GM23338 (cell line): ENCODE measurements around the gene SUPT5H. TPM values are rescaled to one million over a fixed set of nuclear protein-coding genes. Genes with fewer than 3 reads are reported as not detected.

Experiments used
- ATAC-seq: fragments of 200-7000 bp; cut with Tn5 transposase; 3 replicates; pipeline ENCODE4 v1.9.1; 2020
- DNase-seq: peaks from one replicate; pipeline ENCODE4 v3.0.0-alpha.2; 2015; ENCODE audit warnings: low spot score
- H2AFZ ChIP-seq: fragments of 200-600 bp; sonication (generic); 2 replicates; pipeline ENCODE4 v1.8.0; 2016; ENCODE audit warnings: antibody characterized with exemption, mild to moderate bottlenecking, moderate library complexity
- H3F3A ChIP-seq: fragments of 200-600 bp; sonication (generic); replicated peaks from 2 replicates; pipeline ENCODE4 v1.8.0; 2017; ENCODE audit warnings: antibody characterized with exemption, mixed run types, low read depth
- H3K27ac ChIP-seq: fragments of 200-600 bp; sonication (generic); 2 replicates; pipeline ENCODE4 v1.6.1; 2016; ENCODE audit warnings: low read depth
- H3K27me3 ChIP-seq: fragments of 200-600 bp; sonication (generic); 2 replicates; pipeline ENCODE4 v1.8.0; 2016; ENCODE audit warnings: mild to moderate bottlenecking, mixed run types, moderate library complexity; ENCODE audit not compliant: insufficient read depth
- H3K36me3 ChIP-seq: fragments of 200-600 bp; sonication (generic); 2 replicates; pipeline ENCODE4 v1.8.0; 2016; ENCODE audit warnings: mild to moderate bottlenecking; ENCODE audit not compliant: insufficient read depth
- H3K4me1 ChIP-seq: fragments of 200-600 bp; sonication (generic); 2 replicates; pipeline ENCODE4 v1.8.0; 2016; ENCODE audit warnings: mild to moderate bottlenecking, moderate library complexity; ENCODE audit not compliant: insufficient read depth
- H3K4me2 ChIP-seq: fragments of 200-600 bp; sonication (generic); 2 replicates; pipeline ENCODE4 v1.7.1; 2017; ENCODE audit warnings: mixed run types
- H3K4me3 ChIP-seq: fragments of 200-600 bp; sonication (generic); 2 replicates; pipeline ENCODE4 v1.6.1; 2016; ENCODE audit warnings: mixed run types
- H3K79me2 ChIP-seq: fragments of 200-600 bp; sonication (generic); replicated peaks from 2 replicates; pipeline ENCODE4 v1.8.0; 2017; ENCODE audit warnings: mild to moderate bottlenecking; ENCODE audit not compliant: insufficient read depth
- H3K9me2 ChIP-seq: fragments of 200-600 bp; sonication (generic); 2 replicates; pipeline ENCODE4 v1.8.0; 2017; ENCODE audit not compliant: insufficient read depth
- H4K20me1 ChIP-seq: fragments of 200-600 bp; sonication (generic); replicated peaks from 2 replicates; pipeline ENCODE4 v1.8.0; 2017; ENCODE audit warnings: mild to moderate bottlenecking; ENCODE audit not compliant: insufficient read depth
- H3K27ac Mint-ChIP-seq: 2 replicates; pipeline ENCODE4 v1.8.0; 2020; ENCODE audit warnings: inconsistent platforms, mild to moderate bottlenecking, moderate library complexity, mixed read lengths
- H3K27me3 Mint-ChIP-seq: 3 replicates; pipeline ENCODE4 v1.8.0; 2022; ENCODE audit warnings: low read depth, mild to moderate bottlenecking, moderate library complexity, mixed read lengths, inconsistent platforms; ENCODE audit not compliant: insufficient read depth, poor library complexity
- H3K36me3 Mint-ChIP-seq: 3 replicates; pipeline ENCODE4 v1.8.0; 2021; ENCODE audit warnings: low read depth, mild to moderate bottlenecking, inconsistent platforms, moderate library complexity, mixed read lengths
- H3K4me1 Mint-ChIP-seq: 3 replicates; pipeline ENCODE4 v1.8.0; 2020; ENCODE audit warnings: mild to moderate bottlenecking, inconsistent platforms, mixed read lengths
- H3K4me3 Mint-ChIP-seq: 3 replicates; pipeline ENCODE4 v1.8.0; 2021; ENCODE audit warnings: moderate library complexity, mild to moderate bottlenecking, inconsistent platforms, mixed read lengths
- H3K9me3 Mint-ChIP-seq: 3 replicates; pipeline ENCODE4 v1.8.0; 2020; ENCODE audit warnings: moderate library complexity, mild to moderate bottlenecking, inconsistent platforms, mixed read lengths
- CREB1 ChIP-seq: fragments of 250-450 bp; sonication (Bioruptor Pico); IDR thresholded peaks from 2 replicates; pipeline ENCODE4 v1.5.0; 2020; ENCODE audit warnings: low read depth, mild to moderate bottlenecking, moderate library complexity
- CTCF ChIP-seq, 2 experiments: fragments of 200-600 bp in 1 of 2; sonication (generic) in 1 of 2; conservative IDR thresholded peaks; 2 replicates each; pipeline versions ENCODE4 v1.5.1 to v1.6.1; 2016 to 2017; ENCODE audit warnings: antibody characterized with exemption in 2 of 2, low read depth in 2 of 2, mild to moderate bottlenecking in 2 of 2, moderate library complexity in 1 of 2
- ETS1 ChIP-seq: IDR thresholded peaks from 2 replicates; pipeline ENCODE4 v1.6.1; 2016; ENCODE audit warnings: antibody characterized with exemption
- EZH2 ChIP-seq: fragments of 200-600 bp; sonication (generic); IDR thresholded peaks from one replicate; pipeline ENCODE4 v1.8.0; 2017; ENCODE audit warnings: antibody characterized with exemption, mild to moderate bottlenecking, low read depth; ENCODE audit not compliant: unreplicated experiment
- EZH2phosphoT487 ChIP-seq: fragments of 200-600 bp; sonication (generic); IDR thresholded peaks from one replicate; pipeline ENCODE4 v1.8.1; 2018; ENCODE audit warnings: antibody characterized with exemption; ENCODE audit not compliant: unreplicated experiment
- JUNB ChIP-seq: IDR thresholded peaks from one replicate; pipeline ENCODE4 v1.6.1; 2016; ENCODE audit warnings: antibody characterized with exemption; ENCODE audit not compliant: unreplicated experiment
- NANOG ChIP-seq: IDR thresholded peaks from 2 replicates; pipeline ENCODE4 v1.6.1; 2016; ENCODE audit warnings: antibody characterized with exemption, borderline replicate concordance
- POLR2AphosphoS5 ChIP-seq: IDR thresholded peaks from 2 replicates; pipeline ENCODE4 v1.6.1; 2016; ENCODE audit warnings: antibody characterized with exemption, low read depth
- REST ChIP-seq: IDR thresholded peaks from one replicate; pipeline ENCODE4 v1.6.1; 2018; ENCODE audit warnings: antibody characterized with exemption; ENCODE audit not compliant: unreplicated experiment
- STAT1 ChIP-seq: IDR thresholded peaks from one replicate; pipeline ENCODE4 v1.6.1; 2016; ENCODE audit warnings: antibody characterized with exemption; ENCODE audit not compliant: unreplicated experiment
- ZNF114 ChIP-seq: fragments of 250-450 bp; sonication (Bioruptor Pico); IDR thresholded peaks from 2 replicates; pipeline ENCODE4 v1.5.0; 2020; ENCODE audit warnings: mild to moderate bottlenecking, moderate library complexity
- ZNF331 ChIP-seq: fragments of 250-450 bp; sonication (Bioruptor Pico); IDR thresholded peaks from 2 replicates; pipeline ENCODE4 v1.5.0; 2020; ENCODE audit warnings: low read depth, mild to moderate bottlenecking, moderate library complexity
- polyA plus RNA-seq: library from polyadenylated mRNA; unstranded; fragments of >200 nt; fragmentation: Nextera tagmentation; extraction: Ambion mirVana; gene quantifications from 2 replicates; pipeline ENCODE4 v1.2.1, GENCODE V29; 2016
- total RNA-seq: library from RNA; depleted of rRNA; stranded (reverse); fragments of >200 nt; shearing (Covaris generic); gene quantifications from 2 replicates; pipeline ENCODE4 v1.2.3, GENCODE V29; 2014
- TF ChIP-seq, protein P1 (sequence below): fragments of 250-450 bp; sonication (Bioruptor Pico); IDR thresholded peaks from 2 replicates; pipeline ENCODE4 v1.5.0; 2020; ENCODE audit warnings: mild to moderate bottlenecking, moderate library complexity

The SUPT5H gene
- total and polyA plus RNA-seq, 2 experiments from 2014 or later, result 108 to 150 TPM

- ATAC-seq (no peak), DNase-seq (no peak)
- Histone ChIP-seq H4K20me1 (no peaks in the 10 kb centered on the region; the same call in 1 of the 2 replicates), H3K79me2 (no peaks in the 10 kb centered on the region), H3K27me3 (no peaks in the 10 kb centered on the region), H3K27ac (peak overlapping the region; percentile 100), H3K36me3 (no peaks in the 10 kb centered on the region), H3K4me2 (0 out of 2 replicates have a peak overlapping the region, but pooled peaks have one; percentile 91), H3K9me2 (no peaks in the 10 kb centered on the region), H2AFZ (no peak overlapping the region), H3K4me1 (peaks cover 41% of the 10 kb centered on the region), H3K4me3 (0 out of 2 replicates have a peak overlapping the region, but pooled peaks have one; percentile 99), H3F3A (peaks cover 50% of the 10 kb centered on the region; the same call in 1 of the 2 replicates)
- TF ChIP-seq, protein P1, sequence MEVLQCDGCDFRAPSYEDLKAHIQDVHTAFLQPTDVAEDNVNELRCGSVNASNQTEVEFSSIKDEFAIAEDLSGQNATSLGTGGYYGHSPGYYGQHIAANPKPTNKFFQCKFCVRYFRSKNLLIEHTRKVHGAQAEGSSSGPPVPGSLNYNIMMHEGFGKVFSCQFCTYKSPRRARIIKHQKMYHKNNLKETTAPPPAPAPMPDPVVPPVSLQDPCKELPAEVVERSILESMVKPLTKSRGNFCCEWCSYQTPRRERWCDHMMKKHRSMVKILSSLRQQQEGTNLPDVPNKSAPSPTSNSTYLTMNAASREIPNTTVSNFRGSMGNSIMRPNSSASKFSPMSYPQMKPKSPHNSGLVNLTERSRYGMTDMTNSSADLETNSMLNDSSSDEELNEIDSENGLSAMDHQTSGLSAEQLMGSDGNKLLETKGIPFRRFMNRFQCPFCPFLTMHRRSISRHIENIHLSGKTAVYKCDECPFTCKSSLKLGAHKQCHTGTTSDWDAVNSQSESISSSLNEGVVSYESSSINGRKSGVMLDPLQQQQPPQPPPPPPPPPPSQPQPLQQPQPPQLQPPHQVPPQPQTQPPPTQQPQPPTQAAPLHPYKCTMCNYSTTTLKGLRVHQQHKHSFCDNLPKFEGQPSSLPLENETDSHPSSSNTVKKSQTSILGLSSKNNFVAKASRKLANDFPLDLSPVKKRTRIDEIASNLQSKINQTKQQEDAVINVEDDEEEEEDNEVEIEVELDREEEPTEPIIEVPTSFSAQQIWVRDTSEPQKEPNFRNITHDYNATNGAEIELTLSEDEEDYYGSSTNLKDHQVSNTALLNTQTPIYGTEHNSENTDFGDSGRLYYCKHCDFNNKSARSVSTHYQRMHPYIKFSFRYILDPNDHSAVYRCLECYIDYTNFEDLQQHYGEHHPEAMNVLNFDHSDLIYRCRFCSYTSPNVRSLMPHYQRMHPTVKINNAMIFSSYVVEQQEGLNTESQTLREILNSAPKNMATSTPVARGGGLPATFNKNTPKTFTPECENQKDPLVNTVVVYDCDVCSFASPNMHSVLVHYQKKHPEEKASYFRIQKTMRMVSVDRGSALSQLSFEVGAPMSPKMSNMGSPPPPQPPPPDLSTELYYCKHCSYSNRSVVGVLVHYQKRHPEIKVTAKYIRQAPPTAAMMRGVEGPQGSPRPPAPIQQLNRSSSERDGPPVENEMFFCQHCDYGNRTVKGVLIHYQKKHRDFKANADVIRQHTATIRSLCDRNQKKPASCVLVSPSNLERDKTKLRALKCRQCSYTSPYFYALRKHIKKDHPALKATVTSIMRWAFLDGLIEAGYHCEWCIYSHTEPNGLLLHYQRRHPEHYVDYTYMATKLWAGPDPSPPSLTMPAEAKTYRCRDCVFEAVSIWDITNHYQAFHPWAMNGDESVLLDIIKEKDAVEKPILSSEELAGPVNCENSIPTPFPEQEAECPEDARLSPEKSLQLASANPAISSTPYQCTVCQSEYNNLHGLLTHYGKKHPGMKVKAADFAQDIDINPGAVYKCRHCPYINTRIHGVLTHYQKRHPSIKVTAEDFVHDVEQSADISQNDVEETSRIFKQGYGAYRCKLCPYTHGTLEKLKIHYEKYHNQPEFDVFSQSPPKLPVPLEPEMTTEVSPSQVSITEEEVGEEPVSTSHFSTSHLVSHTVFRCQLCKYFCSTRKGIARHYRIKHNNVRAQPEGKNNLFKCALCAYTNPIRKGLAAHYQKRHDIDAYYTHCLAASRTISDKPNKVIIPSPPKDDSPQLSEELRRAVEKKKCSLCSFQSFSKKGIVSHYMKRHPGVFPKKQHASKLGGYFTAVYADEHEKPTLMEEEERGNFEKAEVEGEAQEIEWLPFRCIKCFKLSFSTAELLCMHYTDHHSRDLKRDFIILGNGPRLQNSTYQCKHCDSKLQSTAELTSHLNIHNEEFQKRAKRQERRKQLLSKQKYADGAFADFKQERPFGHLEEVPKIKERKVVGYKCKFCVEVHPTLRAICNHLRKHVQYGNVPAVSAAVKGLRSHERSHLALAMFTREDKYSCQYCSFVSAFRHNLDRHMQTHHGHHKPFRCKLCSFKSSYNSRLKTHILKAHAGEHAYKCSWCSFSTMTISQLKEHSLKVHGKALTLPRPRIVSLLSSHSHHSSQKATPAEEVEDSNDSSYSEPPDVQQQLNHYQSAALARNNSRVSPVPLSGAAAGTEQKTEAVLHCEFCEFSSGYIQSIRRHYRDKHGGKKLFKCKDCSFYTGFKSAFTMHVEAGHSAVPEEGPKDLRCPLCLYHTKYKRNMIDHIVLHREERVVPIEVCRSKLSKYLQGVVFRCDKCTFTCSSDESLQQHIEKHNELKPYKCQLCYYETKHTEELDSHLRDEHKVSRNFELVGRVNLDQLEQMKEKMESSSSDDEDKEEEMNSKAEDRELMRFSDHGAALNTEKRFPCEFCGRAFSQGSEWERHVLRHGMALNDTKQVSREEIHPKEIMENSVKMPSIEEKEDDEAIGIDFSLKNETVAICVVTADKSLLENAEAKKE (CRISPR knock-in tag), result no peak
- TF ChIP-seq EZH2phosphoT487 (no peak), ETS1 (no peak), STAT1 (no peak), CTCF (conservative IDR thresholded peaks at IDR 0.05; ENCODE audit: low read depth in 2 of 2) (no peak), POLR2AphosphoS5 (no peak), CREB1 (CRISPR knock-in tag) (no peak), EZH2 (no peak), REST (no peak), ZNF114 (CRISPR knock-in tag) (no peak), JUNB (no peak), NANOG (no peak), ZNF331 (CRISPR knock-in tag) (no peak)
- Mint-ChIP-seq H3K4me3 (peak overlapping the region; percentile 85; the same call in 2 of the 3 replicates), H3K36me3 (peaks cover 10% of the 10 kb centered on the region), H3K4me1 (peaks cover 46% of the 10 kb centered on the region), H3K9me3 (peaks cover 4% of the 10 kb centered on the region; the same call in 1 of the 3 replicates), H3K27ac (peak overlapping the region; percentile 99), H3K27me3 (peaks cover 17% of the 10 kb centered on the region)
Observed at GRCh38 chr19:39401070-39401548, 44.3 kb upstream of the SUPT5H start.
